Hematopoietic multipotent progenitor cell treated with erythropoietin and hydrocortisone succinate and interleukin-3 and kit ligand, for 6 days (in vitro differentiated cells): ENCODE results near the gene STOM.

Experiments
- DNase-seq: peaks from one replicate; pipeline ENCODE4 v3.0.0-alpha.2; 2015

STOM gene

GRCh38 chr9:121344184-121344583 is 25.9 kb downstream of the STOM start:
- DNase-seq = peak; percentile 30

GRCh38 chr9:121340676-121341392 is 29.2 kb downstream of the STOM start:
- DNase-seq = no peak

DNA sequence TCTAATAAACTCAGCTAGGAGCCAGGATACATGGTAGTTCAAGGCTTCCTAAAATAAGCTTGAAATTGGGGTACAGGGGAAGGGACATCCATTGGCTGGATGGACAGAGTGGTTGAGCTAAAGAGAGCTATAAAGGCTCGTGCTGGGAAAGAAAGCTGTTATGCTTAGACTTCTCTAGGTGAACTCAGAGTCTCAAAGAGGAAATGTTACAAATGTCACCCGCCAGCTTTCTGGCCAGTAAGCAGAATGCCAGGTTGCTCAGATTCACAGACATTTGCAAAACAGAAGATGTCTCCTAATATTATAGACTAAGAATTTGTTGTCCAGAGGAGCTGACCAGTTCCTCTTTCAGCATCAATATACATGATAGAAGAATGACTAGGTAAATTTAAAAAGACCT is 30.6 kb downstream of the STOM start:
- no peak for DNase-seq

DNA sequence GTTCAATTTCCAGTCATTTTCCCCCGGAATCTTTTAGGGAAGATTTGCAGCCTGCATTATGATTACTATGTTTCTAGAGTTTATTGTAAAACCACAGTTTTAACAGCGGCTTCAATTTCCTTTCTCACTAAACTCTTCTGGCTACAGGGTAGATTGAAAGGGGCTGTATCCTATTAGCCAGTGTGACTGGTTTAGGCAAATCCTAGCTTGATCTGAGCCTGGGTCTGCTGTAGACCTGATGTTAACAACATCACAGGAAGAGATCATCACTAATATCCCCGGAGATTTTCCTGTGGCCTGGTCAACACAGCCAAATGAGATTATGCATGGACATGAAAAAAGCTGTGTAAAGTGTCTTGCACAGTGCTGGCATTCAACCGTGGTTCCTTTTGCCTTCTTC is 33.4 kb downstream of the STOM start:
- no peak for DNase-seq

- DNase-seq = peak; percentile 97
Measured at GRCh38 chr9:121333950-121334773, 35.9 kb downstream of the STOM start.

DNA sequence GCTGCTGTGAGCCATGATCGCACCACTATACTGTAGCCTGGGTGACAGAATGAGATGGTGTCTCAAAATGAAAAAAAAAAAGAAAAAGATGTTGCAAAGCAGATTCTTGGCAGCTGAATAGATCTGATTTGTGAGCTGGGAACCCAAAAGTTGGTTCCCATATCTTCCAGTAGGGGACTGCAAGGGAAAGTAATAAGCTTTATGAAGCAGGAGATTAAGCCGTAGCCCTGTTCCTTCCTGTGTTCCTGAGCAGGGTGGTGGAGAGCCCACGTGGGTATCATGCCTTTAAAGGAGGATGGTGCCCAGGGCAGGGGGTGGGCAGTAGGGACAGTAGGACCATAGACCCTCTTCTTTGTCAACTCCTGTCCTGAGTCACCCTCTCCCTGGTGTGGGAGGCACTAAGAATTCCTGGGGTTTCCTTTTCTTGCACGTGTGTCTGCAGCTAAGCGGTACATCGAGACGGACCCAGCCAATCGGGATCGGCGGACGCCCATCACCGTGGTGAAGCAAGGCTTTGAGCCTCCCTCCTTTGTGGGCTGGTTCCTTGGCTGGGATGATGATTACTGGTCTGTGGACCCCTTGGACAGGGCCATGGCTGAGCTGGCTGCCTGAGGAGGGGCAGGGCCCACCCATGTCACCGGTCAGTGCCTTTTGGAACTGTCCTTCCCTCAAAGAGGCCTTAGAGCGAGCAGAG is 37.9 kb downstream of the STOM start:
- DNase-seq = peak; percentile 53

GRCh38 chr9:121331549-121331948 is 38.5 kb downstream of the STOM start:
- no peak for DNase-seq

DNA sequence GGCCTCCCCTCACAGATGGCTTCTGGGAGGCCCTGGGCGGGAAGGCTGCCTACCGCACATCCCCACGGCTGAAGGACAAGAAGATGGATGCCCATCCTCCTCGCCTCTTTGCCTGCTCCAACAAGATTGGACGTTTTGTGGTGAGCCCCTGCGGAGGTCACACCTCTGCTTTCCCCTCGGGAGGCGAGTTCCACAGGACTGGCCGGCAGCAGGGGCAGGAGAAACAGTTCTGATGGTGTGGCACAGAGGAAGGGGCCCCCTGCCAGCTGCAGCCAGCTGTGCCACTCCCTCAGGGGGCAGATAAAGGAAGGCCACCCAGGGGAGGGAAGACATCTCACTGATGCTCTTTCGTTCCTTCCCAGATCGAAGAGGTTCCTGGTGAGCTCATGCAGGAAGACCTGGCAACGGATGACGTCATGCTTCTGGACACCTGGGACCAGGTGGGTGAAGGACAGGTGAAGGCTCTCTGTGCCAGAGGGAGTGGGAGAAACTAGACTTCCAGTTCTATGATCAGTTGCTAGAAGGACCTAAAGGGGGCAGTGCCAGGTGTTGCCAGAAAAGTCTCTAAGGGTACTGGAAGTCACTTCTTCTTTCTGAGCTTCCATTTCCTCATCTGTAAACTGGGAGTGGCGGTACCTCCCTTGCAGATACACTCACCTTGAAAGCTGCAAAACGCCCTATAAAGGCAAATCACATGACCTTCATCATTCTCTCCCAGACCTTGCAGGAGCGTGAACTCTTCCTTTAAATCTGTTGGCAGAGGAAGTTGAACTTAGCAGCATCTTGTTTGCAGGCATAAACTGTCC is 41.0 kb downstream of the STOM start:
- DNase-seq = no peak

DNA sequence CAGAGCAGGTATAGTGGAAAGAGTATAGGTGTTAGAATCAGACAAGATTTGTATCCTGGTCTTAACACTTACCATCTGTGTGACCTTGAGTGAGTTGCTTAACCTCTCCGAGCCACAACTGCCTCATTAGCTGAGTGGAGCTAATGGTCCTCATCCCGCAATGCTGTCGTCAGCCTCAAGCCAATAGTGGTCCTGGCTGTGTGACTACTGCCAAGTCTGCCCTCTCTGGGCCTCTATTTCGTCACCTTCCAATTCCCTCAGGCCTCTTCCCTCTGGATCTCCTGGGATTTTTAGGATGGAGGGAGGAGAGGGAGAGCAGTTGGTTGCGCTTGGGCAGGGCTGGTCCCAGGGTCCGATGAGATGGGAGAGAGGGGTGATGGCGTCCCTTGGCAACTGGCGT is 41.6 kb downstream of the STOM start:
- no peak for DNase-seq

GRCh38 chr9:121326901-121327613 is 43.0 kb downstream of the STOM start:
- no peak for DNase-seq

- DNase-seq = no peak
Measured at GRCh38 chr9:121326130-121326838, 43.8 kb downstream of the STOM start.

GRCh38 chr9:121325387-121325786 is 44.7 kb downstream of the STOM start:
- DNase-seq = no peak

DNA sequence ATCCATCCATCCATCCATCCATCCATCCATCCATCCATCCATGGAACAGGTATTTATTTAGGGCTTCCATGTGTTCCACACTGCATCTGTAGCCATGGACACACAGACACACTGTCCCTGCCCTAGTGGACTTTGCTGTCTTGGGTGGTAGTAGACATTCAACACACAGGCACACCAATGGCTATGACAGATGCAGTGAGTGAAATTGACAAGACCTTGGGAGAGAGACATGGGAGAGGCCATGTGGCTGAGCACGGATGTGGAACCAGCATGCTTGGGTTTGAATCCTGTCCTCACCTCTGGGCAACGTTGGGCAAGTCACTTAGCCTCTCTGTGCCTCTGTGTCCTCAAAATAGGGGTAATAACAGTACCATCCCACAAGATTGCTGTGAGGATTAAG is 45.3 kb downstream of the STOM start:
- no peak for DNase-seq

DNA sequence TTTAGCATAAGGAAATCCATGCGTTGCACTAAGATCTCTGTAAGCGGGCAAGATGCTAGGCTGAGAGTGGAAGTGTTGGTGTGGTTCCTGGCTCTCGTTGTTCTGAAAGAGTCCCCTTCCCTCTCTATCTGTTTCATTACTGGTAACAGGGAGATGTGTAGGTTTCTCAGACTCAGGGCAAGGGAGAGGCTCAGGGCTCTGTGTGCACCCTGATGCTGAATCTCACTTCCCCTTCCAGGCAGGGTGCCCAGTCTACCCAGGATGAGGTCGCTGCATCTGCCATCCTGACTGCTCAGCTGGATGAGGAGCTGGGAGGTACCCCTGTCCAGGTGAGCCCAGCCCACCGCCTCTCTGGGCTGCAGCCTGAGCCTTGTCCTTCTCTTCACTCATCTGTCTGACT is 45.7 kb downstream of the STOM start:
- no peak for DNase-seq

DNA sequence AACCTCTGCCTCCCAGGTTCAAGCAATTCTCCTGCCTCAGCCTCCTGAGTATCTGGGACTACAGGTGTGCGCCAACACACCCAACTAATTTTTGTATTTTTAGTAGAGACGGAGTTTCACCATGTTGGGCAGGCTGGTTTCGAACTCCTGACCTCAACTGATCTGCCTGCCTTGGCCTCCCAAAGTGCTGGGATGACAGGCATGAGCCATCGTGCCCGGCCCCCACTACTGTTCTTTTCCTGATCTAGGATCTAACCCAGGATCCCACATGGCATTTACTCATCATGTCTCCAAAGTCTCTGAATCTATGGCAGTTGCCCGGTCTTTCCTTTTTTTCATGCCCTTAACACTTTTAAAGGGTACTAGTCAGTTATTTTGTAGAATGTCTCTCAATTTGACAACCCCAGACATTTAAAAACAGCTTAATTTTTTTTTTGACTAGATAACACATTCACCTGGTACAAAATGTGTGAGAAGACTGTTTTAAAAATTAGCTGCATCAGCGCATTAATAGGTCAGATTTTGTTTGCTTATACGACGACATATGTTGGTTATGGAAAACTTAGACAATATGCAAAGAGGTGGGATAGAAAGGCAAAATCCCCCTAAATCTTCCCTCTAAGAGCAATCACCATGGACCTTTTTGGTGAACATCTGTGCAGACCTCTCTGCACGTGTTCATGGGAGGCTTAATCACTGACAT is 46.5 kb downstream of the STOM start:
- DNase-seq = no peak

DNA sequence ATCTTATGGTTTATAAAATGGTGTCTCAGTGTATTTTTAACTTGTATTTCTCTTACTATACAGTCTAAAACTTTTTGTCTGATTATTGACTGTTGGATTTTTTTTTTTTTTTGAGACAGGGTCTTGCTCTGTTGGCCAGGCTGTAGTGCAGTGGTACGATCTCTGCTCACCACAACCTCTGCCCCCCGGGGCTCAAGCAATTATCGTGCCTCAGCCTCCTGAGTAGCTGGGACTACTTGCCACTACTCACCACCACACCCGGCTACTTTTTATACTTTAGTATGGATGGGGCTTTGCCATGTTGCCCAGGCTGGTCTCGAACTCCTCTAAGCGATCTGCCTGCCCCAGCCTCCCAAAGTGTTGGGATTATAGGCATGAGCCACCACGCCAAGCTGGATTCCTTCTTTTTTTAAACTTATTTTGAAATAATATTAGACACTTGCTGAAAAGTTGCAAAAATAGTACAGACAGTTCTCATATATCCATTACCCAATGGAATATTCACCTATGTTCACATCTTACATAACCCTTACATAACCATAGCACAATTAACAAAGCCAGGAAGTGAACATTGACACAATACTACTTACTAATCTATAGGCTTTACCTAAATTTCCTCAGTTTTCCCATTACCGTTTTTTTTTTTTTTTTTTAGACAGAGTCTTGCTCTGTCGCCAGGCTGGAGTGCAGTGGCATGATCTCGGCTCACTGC is 47.2 kb downstream of the STOM start:
- no peak for DNase-seq

DNA sequence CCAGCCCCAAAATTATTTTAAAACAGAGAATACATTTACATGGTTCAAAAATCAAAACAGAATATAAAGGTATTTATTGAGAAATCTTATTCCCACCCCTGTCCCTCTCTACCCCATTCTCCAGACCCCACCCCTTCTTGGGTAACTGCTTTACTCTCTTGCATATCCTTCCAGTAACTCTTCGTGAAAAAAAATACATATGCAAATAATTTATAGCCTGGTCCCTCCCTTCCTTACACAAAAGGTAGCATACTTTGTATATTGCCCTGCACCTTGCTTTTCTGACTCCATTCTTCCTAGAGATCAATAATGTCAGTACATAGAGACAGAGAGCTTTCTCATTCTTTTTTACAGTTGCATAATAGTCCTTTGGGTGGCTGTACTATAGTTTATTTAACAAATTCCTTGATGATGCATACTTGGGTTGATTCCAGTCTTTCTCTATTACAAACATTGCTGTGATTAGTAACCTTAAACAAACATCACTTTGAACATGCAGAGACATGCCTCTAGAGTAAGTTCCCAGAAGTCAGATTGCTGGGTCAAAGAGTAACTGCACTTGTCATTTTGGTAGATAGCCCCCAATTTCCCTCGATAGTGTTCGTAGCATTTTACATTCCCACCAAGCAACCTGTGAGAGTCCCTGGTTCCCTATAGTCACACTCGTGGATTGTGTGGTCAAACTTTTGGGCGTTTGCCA is 47.9 kb downstream of the STOM start:
- DNase-seq = peak; percentile 71

GRCh38 chr9:121321016-121321503 is 49.0 kb downstream of the STOM start:
- peak; percentile 80 for DNase-seq

GRCh38 chr9:121319383-121319780 is 50.7 kb downstream of the STOM start:
- no peak for DNase-seq
